ENCODE data around the gene FCRLB.
"Not testable (repeated sequence)": the region's sequence is repeated elsewhere in the genome, so short reads cannot be mapped to it uniquely, and the experiment has no call there.

Gene FCRLB

DNA sequence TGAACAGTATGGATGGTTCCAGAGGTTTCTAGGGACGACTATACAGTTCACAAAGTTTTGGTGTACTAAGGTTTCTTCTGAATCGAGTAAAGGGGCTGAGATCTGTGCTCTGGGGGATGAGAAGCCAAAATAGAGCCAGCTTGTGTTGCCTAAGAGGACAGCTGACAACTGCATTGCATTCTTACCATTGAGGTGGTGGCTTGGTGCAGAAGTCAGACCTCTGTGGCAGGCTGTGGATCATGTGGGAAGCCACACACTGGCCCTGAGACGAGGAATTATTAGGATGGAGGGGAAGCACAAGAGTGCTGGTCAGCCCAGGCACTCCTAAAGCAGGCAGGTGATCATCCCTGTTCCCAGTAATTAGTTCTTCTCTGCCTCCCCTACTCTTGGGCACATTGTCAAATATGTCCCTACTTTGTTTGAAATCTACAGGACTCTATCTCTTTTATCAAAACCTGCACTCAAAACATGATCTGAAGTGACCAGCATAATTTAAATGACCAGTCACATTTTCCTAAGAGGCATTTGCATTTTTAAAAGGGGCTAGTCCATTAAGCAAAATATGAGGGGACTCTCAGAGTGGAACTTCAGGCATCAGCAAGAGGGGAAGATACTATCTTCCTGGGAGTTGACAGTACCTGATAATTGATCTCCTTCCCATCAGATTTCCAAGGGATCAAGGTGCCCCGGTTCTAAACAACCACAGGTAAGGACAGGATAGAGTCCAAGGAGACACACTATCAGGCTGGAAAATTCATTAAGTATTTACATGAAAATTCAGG is at the start of gene FCRLB:
FCRLB (plus strand) TSS at position 589 of the 782 bp plus-strand sequence. CDS start 1,129 bp downstream, outside the sequence.
- no peak for FAIRE-seq

DNA sequence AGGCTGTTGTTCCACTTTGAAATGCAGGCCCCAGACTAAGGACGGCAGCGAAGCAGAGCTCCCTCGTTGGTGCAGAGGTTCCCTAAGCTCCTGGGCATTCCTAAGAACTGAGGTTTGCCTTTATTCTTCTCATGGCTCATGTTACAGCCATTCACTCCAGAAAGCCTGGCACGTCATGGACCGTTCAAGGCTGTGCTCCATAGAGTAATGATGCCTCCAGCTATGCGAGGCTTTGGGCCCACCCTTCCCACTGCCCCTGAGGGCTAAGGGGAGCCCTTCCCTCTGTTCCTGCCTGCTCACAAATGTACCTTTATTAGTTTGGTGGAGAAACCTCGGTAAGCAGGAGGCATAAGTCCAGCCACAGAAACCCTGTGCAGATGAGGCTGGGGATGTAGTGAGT is 47.9 kb upstream of the FCRLB start:
- FAIRE-seq: not testable (repeated sequence)

- not testable (repeated sequence) for FAIRE-seq
Measured at GRCh38 chr1:161674447-161674846, 46.9 kb upstream of the FCRLB start.

- FAIRE-seq: not testable (repeated sequence)
Measured at GRCh38 chr1:161674908-161675307, 46.4 kb upstream of the FCRLB start.

GRCh38 chr1:161676441-161676840 is 44.9 kb upstream of the FCRLB start:
- no peak for FAIRE-seq

GRCh38 chr1:161676958-161677689 is 44.2 kb upstream of the FCRLB start:
- FAIRE-seq: no peak

GRCh38 chr1:161678500-161678899 is 42.8 kb upstream of the FCRLB start:
- no peak for FAIRE-seq

DNA sequence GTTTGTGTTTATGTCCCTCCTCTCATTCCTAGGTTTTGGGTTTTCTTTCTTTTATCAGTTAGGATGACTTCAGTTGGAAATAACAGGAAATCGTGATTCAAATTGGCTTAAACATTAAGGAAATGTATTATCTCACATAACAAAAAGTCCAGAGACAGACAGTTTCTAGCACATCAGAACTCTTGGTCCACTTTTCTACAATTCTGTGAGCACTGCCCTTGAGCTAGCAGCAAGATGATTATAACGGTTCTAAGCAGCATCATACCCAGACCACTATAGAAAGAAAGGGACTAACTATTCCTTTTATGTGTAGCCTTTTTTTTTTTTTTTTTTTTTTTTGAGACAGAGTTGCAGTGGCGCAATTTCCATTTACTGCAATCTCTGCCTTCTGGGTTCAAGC is 39.5 kb upstream of the FCRLB start:
- FAIRE-seq: no peak

DNA sequence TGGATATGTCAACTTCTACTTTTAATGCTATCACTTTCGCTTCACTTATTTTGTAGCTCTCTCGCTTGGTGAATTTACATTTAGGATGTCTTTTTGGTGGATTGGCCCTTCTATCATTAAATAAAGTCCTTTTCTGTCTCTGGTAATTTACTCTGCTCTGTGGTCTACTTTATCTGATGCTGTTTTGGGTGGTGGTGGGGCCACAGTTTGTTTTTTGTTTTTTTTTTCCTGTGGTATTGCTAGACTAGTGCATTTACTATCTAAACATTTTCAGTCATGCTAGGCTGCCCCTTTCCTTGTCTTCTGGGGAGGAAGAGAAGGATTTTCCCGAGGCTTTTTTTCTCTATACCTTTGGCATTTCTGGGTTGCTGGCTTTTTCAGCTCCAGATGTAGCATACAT is 32.4 kb upstream of the FCRLB start:
- no peak for FAIRE-seq

GRCh38 chr1:161691846-161692245 is 29.5 kb upstream of the FCRLB start:
- no peak for FAIRE-seq

GRCh38 chr1:161693020-161693712 is 28.2 kb upstream of the FCRLB start:
- not testable (repeated sequence) for FAIRE-seq

DNA sequence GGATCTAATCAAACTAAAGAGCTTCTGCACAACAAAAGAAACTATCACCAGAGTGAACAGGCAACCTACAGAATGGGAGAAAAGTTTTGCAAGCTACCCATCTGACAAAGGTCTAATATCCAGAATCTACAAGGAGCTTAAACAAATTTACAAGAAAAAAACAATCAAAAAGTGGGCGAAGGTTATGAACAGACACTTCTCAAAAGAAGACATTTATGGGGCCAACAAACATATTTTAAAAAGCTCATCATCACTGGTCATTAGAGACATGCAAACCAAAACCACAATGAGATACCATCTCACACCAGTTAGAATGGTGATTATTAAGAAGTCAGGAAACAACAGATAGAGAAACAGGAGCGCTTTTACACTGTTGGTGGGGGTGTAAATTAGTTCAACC is 23.0 kb upstream of the FCRLB start:
- not testable (repeated sequence) for FAIRE-seq

GRCh38 chr1:161702250-161702649 is 19.1 kb upstream of the FCRLB start:
- FAIRE-seq: no peak

DNA sequence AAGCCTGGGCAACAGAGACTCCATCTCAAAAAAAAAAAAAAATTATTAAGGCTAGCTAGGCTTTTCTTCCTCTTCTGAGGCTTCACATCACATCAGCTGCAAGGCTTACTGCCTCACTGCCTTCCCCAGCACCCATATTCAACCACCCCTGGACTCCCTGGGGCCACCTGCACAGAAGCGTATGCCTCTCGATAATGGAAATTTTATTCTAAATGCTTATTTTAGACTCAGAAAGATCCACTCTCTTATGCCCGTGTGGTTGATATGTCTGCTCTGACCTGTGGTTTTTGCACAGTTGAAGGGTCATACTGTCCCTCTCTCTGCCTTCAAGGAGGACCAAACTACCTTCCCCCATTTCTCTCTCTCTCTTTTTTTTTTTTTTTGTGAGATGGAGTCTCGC is 15.8 kb upstream of the FCRLB start:
- no peak for FAIRE-seq

DNA sequence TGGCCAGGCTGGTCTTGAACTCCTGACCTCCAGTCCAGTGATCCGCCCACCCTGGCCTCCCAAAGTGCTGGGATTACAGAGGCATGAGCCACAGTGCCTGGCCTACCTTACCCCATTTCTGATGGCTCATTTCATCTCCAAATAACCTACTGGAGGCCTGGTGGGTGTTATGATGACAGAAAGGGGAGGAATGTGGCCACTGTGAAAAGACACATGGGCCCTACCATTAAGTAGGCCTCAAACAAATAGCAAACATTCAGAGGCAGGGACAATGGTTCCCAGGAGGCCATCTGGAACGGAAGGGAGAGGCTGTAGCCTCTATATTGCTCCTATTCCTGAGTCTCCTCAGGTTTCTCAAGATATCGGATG is 15.2 kb upstream of the FCRLB start:
- FAIRE-seq: no peak

- FAIRE-seq: no peak
Measured at GRCh38 chr1:161706482-161707347, 14.6 kb upstream of the FCRLB start, which contains the start of gene FCRLA. Gene FCRLA (plus strand): TSS chr1:161707229. CDS start chr1:161707265, 36 bp downstream.

DNA sequence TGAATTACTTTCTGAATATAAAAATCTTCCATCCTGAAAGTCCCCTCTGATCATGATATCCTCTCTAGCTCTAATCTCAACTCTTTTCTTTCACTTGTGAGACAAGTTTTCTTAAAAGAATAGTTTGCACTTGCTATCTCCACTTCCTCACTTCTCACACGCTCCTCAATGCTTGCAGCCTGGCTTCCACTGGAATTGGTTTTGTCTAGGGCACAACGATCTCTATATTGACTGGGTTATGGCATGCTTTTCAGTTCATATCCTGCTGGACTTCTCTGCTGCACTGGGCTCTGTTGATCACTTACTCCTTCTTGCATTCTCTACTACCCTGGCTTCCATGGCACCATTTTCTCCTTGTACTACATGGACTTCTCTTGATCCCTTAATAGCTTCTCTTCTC is 13.8 kb upstream of the FCRLB start:
- FAIRE-seq: no peak

DNA sequence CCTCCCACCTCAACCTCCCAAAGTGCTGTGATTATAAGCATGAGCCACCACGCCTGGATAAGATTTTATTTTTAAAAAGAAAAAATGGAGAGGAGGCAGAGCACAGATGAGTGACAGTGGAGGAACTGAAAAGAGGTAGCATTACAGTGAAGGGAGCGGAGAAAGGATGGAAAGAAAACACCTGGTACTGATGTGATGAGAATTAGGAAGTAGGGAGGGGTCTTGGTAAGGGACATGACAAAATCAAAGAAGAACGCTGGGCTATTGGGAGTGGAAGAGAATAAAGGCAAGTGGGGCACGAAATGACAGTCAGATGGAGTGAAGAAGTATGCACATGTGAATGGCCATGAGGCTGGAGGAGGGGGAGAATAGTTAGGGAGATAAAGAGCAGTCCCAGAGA is 12.0 kb upstream of the FCRLB start:
- no peak for FAIRE-seq

GRCh38 chr1:161710560-161710959 is 10.8 kb upstream of the FCRLB start:
- FAIRE-seq: no peak

DNA sequence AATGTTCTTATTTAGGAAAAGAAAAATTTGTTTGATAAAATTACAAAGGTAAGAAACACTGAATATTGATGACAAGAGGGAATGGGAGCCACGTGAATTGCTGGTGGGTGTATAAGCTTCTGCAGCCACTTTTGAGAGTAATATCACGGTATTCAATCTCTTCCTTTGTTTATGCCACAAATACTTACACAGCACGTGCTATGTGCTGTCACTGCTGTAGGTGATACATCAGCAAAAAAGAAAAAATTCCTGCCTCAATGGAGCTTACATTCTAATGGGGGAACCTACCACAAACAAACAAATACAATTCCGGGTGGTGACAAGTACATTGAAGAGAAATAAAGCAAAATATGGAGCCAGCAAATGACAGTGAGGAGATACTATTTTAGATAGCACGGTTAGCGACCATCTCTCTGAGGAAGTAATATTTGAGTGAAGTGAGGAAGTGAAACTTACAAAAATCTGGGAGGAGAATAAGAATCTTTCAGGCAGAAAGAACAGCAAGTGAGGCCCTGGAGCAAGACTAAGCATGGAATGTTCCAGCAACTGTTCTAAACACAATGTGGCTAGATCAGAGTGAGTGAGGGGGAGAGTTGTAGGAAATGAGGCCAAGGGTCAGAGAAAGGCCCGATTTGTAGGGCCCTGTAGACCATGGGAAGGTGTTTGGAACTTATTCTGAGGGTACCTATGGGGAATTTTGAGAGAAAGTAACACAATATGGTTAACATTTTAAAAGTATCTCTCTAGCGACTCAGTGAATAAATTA is 2.6 kb upstream of the FCRLB start:
- FAIRE-seq: no peak

GRCh38 chr1:161719325-161719611 is 2.1 kb upstream of the FCRLB start:
- no peak for FAIRE-seq

- FAIRE-seq: no peak
Measured at GRCh38 chr1:161720422-161720821, 922 bp upstream of the FCRLB start.
